HFF-Myc (cell line): ENCODE data around the gene FOXN3.

ENCODE experiments used
- DNase-seq: peaks from one replicate; pipeline ENCODE4 v3.0.0-alpha.2; 2011; ENCODE audit warnings: low read depth; ENCODE audit errors: extremely low read depth
- H3K4me3 ChIP-seq: replicated peaks from 2 replicates; pipeline ENCODE4 v1.5.1; 2011; ENCODE audit warnings: low read depth, mild to moderate bottlenecking, control low read depth, low read length
- CTCF ChIP-seq: IDR thresholded peaks from 2 replicates; pipeline ENCODE4 v1.5.1; 2012; ENCODE audit warnings: mild to moderate bottlenecking, low read depth, low read length, control low read depth; ENCODE audit errors: missing control alignments

The FOXN3 gene

GRCh38 chr14:89180546-89180945, 236.5 kb downstream of the FOXN3 start:
- no peak overlapping the region for H3K4me3 ChIP-seq
- DNase-seq: no peak
- TF ChIP-seq CTCF: no peak

DNA sequence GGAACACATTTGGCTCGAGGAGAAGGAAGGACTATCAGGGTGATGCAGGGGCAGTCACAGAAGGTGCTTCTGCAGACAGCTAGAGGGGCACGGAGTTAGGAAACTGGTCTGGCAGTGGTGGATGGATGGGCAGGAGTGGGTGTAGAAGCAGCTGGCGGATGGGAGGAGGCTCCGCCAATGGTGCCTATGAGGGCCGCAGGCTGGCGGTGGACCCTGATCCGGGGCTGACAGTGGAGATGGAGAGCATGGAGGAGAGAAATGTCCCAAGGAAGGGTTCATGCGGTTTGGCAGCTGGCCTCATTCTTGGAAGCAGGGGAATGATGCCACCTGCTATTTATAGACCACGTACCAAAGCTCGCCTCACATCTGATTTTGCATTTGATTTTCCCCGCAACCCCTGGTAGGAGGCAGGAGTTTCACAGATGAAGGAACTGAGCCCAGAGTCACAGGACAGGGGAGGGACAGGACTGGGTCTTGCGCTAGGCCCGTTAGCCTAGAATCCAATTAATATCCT, 237.1 kb downstream of the FOXN3 start:
- no peak for DNase-seq
- H3K4me3 ChIP-seq: no peak overlapping the region
- no peak for TF ChIP-seq CTCF

- no peak for DNase-seq
- TF ChIP-seq CTCF: no peak
- H3K4me3 ChIP-seq: no peak overlapping the region
Observed at GRCh38 chr14:89178800-89179535, 238.1 kb downstream of the FOXN3 start.

GRCh38 chr14:89178376-89178775, 238.7 kb downstream of the FOXN3 start:
- no peak for DNase-seq
- TF ChIP-seq CTCF: no peak
- H3K4me3 ChIP-seq: no peak overlapping the region

DNA sequence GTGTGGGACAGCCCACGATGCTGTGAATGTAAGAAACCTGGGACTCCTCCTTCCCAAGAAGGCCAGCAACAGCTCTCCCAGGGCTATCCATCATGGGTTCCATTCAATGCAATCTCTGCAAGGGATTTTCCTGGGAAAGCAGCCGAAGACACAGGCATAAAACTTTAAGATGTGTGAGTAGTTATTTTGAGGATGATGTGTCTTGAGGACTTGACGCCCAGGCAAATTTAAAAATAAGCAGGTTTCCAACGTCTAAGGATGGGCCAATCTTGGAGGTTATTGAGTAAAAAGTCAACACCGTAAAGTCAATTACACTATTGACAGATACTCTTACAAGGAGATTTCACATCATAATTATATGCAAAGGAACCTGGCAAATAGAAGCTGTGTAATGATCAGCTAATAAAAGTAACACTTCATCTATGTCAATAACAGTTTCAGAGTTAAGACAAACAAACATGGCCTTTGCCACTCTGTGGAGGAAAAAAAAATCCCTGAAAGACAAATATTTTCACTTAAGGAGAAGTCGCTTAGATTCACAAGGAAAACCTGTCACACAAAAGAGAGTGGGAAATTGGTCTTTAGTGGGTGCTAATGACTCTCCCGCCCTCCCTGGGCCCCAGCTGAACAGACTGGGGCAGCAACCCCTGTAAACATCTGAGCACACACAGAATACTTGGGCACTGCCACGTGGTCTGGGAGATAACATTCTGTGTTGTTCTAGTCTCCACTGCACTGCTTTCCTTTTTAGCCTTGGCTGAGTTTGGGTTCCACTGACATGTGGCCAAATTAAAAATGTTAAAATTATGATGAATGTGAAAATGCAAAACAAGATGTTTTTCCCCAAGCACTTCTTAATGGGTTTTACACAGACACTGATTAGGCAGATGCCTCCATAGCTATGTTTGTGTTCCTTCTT, 240.9 kb downstream of the FOXN3 start:
- no peak for DNase-seq
- TF ChIP-seq CTCF: no peak
- H3K4me3 ChIP-seq: no peak overlapping the region

- no peak for DNase-seq
- no peak overlapping the region for H3K4me3 ChIP-seq
- no peak for TF ChIP-seq CTCF
Observed at GRCh38 chr14:89171628-89172027, 245.4 kb downstream of the FOXN3 start.
